ENCODE measurements around the gene FGR.
"Not testable (repeated sequence)": the region's sequence is repeated elsewhere in the genome, so short reads cannot be mapped to it uniquely, and the experiment has no call there.

Gene FGR

DNA sequence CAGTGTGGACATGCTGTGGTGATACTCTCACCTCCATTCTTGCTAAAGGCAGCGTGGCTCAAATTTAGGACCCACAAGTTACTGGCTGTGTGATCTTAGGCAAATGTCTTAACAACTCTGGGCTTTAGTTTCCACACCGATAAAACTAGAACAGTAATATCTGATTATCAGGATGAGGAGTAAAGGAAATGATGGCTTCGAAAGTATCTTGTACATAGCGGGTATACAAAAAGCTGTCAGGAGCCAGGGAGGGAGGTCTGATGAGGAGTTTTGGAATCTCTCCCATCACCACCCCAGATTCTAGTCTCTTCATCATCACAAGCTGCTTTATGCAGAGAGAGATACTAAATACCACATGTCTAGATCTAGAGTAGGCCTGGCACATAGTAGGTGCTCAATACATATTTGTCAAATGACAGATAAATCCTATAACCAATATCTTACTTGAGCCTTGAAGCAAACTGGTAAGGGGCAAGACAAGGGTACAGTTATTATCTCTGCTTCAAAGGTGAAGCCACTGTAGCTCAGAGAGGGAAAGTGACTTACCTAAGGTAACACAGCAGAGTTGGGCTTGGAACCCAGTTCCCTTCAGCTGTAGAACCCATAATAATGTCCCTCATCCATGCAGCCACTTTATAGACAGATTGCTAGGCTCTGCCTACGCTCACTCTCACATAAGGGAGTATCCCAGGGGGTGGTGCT lies 9.5 kb upstream of the FGR start:
- DNase-seq (ENCODE audit: low read depth), result no peak
- TF ChIP-seq, protein P1, sequence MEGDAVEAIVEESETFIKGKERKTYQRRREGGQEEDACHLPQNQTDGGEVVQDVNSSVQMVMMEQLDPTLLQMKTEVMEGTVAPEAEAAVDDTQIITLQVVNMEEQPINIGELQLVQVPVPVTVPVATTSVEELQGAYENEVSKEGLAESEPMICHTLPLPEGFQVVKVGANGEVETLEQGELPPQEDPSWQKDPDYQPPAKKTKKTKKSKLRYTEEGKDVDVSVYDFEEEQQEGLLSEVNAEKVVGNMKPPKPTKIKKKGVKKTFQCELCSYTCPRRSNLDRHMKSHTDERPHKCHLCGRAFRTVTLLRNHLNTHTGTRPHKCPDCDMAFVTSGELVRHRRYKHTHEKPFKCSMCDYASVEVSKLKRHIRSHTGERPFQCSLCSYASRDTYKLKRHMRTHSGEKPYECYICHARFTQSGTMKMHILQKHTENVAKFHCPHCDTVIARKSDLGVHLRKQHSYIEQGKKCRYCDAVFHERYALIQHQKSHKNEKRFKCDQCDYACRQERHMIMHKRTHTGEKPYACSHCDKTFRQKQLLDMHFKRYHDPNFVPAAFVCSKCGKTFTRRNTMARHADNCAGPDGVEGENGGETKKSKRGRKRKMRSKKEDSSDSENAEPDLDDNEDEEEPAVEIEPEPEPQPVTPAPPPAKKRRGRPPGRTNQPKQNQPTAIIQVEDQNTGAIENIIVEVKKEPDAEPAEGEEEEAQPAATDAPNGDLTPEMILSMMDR (IDR thresholded peaks at IDR 0.05; ENCODE audit: insufficient read depth, low read depth, low read length, missing control alignments), result no peak
- H3K4me3 ChIP-seq (ENCODE audit: low read length), result no peak overlapping the region

DNA sequence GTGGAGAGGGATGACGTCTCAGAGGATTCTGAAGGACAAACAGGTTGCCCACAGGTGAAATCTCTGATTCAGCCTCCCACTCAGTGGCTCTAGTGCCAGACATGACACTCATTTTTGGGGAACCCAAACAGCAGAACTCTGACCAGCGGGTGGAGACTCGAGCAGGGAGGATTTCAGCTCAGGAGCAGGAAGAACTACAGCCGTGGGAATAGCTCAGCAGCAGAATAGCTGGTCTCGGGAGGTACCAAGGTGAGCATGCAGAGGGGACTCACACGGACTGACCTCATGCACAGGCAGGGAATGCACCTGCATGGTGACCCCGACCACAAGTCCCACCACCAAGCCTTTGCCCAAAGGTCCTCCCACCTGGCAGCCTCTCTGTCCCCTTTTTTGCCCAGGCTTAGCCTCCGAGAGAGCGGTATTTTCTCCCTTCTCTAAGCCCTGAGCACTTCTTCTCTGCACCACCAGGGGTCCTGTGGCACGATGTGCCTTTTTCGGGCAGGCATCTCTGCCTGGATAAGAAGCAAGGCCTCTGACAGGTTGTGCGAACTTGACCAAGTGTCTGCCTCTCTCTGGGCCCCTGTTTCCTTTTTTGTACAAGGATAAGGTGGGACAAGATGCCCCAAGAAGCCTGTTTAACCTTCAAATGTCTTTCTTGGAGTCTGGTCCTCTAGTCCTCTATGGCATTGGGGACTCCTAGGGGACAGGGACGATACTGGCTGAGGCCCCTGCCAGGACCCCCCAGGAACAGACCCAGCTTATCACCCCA lies 8.8 kb upstream of the FGR start:
- TF ChIP-seq, protein P1 (IDR thresholded peaks at IDR 0.05; ENCODE audit: insufficient read depth, low read depth, low read length, missing control alignments), result peak; percentile 82
- no peak overlapping the region for H3K4me3 ChIP-seq (ENCODE audit: low read length)
- peak; percentile 61 for DNase-seq (ENCODE audit: low read depth)

DNA sequence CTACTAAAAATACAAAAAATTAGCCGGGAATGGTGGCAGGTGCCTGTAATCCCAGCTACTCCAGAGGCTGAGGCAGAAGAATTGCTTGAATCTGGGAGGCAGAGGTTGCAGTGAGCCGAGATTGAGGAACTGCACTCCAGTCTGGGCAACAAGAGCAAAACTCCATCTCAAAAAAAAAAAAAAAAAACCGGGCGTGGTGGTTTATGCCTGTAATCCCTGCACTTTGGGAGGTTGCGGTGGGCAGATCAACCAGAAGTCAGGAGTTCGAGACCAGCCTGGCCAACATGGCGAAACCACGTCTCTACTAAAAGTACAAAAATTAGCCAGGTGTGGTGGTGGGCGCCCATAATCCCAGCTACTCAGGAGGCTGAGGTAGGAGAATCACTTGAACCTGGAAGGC lies 5.5 kb upstream of the FGR start:
- DNase-seq (ENCODE audit: low read depth); H3K4me3 ChIP-seq (ENCODE audit: low read length): not testable (repeated sequence)

DNA sequence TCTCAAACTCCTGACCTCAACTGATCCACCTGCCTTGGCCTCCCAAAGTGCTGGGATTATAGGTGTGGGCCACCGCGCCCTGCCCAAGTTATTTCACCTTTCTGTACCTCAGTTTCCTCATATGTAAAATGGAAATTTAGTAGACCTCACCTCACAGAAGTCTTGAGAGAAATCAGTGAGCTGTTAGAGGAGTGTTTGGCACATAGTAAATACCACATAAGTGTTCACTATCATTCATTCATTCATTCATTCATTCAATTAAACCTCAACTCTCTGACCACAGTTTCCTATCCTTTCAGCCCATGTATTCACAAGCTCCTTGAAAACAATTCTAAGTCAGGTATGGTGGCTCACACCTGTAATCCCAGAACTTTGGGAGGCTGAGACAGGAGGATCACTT lies 3.8 kb upstream of the FGR start:
- no peak overlapping the region for H3K4me3 ChIP-seq (ENCODE audit: low read length)
- no peak for DNase-seq (ENCODE audit: low read depth)
- TF ChIP-seq, protein P1 (IDR thresholded peaks at IDR 0.05; ENCODE audit: insufficient read depth, low read depth, low read length, missing control alignments), result no peak

DNA sequence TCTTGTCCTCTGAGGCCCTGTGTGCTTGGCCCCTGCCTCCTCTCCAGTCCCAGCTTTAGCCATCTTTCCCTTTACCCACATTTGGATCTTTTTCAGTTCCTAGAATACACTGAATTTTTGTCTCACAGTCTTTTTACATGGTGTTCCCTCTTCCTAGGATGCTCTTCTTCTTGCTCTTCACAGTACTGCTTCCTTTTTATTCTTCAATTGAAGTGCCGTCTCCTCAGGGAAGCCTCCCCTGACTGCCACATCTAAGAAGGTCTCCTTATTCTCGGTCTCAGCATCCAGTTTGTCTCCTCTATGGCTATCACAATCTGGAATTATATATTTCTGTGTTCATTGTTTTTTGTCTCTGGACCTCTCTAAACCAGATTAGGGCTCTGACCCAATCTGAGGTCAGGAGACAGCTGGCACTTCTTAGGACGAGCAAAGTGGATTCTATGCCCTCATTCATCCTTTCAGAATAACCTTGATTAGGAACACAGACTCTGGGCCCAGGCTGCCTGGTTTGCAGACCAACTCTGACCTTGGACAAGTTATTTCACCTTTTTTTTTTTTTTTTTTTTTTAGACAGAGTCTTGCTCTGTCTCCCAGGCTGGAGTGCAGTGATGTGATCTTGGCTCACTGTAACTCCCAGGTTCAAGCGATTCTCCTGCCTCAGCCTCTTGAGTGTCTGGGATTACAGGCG lies 3.2 kb upstream of the FGR start:
- H3K4me3 ChIP-seq (ENCODE audit: low read length), result no peak overlapping the region
- TF ChIP-seq, protein P1 (IDR thresholded peaks at IDR 0.05; ENCODE audit: insufficient read depth, low read depth, low read length, missing control alignments), result no peak
- DNase-seq (ENCODE audit: low read depth), result no peak

DNA sequence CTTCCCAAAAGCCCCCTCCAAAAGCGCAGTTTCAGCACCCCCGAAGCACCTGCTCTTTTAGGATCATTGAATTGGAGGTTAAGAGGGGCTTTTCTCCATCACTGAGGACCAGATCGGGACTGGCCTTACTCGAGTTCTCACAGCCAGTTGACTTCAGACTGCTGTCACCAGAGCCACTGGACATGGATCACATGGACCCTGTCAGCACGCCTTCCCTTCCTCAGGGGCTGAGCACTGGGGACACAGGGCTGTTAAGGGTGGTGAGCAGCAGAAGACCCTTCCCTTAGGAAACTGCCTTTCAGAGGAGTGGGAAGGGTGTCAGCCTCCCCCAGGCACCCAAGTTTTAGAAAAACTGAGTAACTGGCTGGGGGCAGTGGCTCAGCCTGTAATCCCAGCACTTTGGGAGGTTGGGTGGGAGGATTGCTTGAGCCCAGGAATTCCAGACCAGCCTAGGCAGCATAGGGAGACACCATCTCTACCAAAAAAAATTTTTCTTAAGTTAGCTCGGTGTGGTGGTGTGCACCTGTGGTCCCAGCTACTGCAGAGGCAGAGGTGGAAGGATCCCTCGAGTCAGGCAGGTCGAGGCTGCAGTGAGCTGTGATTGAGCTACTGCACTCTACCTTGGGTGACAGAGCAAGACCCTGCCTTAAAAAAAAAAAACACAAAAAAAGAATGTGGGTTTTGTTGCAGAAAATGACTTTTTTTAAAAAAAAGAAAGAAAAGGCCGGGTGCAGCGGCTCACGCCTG lies 584 bp upstream of the FGR start:
- TF ChIP-seq, protein P1 (IDR thresholded peaks at IDR 0.05; ENCODE audit: insufficient read depth, low read depth, low read length, missing control alignments), result no peak
- no peak for DNase-seq (ENCODE audit: low read depth)
- H3K4me3 ChIP-seq (ENCODE audit: low read length), result no peak overlapping the region

Data from epithelial cell of esophagus (primary cell).